Effector memory CD8-positive, alpha-beta T cell (primary cell): ENCODE results near the gene GALNT2.

ENCODE experiments used
- ATAC-seq: fragments of 150-1000 bp; cut with Tn5 transposase; replicated peaks from 2 replicates; pipeline ENCODE4 v1.10.0; 2021; ENCODE audit warnings: mild to moderate bottlenecking, moderate library complexity
- DNase-seq, 3 experiments: peaks; one replicate each; pipeline ENCODE4 v3.0.0; 2021
- H3K27ac Mint-ChIP-seq, 2 donors: one replicate each; pipeline ENCODE4 v1.8.0; 2022; ENCODE audit warnings: mild to moderate bottlenecking in 2 of 2, mixed read lengths in 2 of 2, moderate library complexity in 2 of 2
- H3K27me3 Mint-ChIP-seq, 2 donors: one replicate each; pipeline ENCODE4 v1.8.0; 2022; ENCODE audit warnings: mixed read lengths in 2 of 2
- H3K36me3 Mint-ChIP-seq: one replicate; pipeline ENCODE4 v1.8.0; 2022; ENCODE audit warnings: mild to moderate bottlenecking, moderate library complexity, mixed read lengths; ENCODE audit not compliant: insufficient read depth
- H3K4me1 Mint-ChIP-seq, 2 donors: one replicate each; pipeline ENCODE4 v1.8.0; 2022; ENCODE audit warnings: low read depth in 2 of 2, mixed read lengths in 2 of 2
- H3K4me3 Mint-ChIP-seq, 2 donors: one replicate each; pipeline ENCODE4 v1.8.0; 2022; ENCODE audit warnings: mild to moderate bottlenecking in 2 of 2, mixed read lengths in 2 of 2, moderate library complexity in 2 of 2
- H3K9me3 Mint-ChIP-seq, 2 donors: one replicate each; pipeline ENCODE4 v1.8.0; 2022; ENCODE audit warnings: mixed read lengths in 2 of 2

The GALNT2 gene

GRCh38 chr1:230277201-230278025 is 210.4 kb downstream of the GALNT2 start:
- no peak for ATAC-seq
- Mint-ChIP-seq H3K36me3 (peaks cover 23% of the 10 kb centered on the region), H3K9me3 (no peaks in the 10 kb centered on the region), H3K27ac (peak overlapping the region; percentile 16 to 83), H3K27me3 (no peaks in the 10 kb centered on the region), H3K4me3 (no peak overlapping the region), H3K4me1 (peaks cover 0 to 6% of the 10 kb centered on the region in 2 donors)
- DNase-seq: no peak

- Mint-ChIP-seq H3K27me3 (no peaks in the 10 kb centered on the region), H3K4me1 (peaks cover 0 to 6% of the 10 kb centered on the region in 2 donors), H3K36me3 (peaks cover 29% of the 10 kb centered on the region), H3K9me3 (no peaks in the 10 kb centered on the region), H3K4me3 (no peak overlapping the region), H3K27ac (no peak overlapping the region)
- ATAC-seq: no peak
- no peak for DNase-seq
Observed at GRCh38 chr1:230278376-230278775, 211.3 kb downstream of the GALNT2 start.

GRCh38 chr1:230278871-230279582 is 212.0 kb downstream of the GALNT2 start:
- Mint-ChIP-seq H3K36me3 (peaks cover 31% of the 10 kb centered on the region), H3K27ac (no peak overlapping the region), H3K27me3 (no peaks in the 10 kb centered on the region), H3K4me3 (no peak overlapping the region), H3K9me3 (no peaks in the 10 kb centered on the region), H3K4me1 (peaks cover 0 to 4% of the 10 kb centered on the region in 2 donors)
- ATAC-seq: no peak
- DNase-seq: no peak

GRCh38 chr1:230279583-230279945 is 212.5 kb downstream of the GALNT2 start:
- H3K36me3 Mint-ChIP-seq: peaks cover 31% of the 10 kb centered on the region
- H3K27me3 Mint-ChIP-seq: no peaks in the 10 kb centered on the region
- peaks cover 0 to 4% of the 10 kb centered on the region in 2 donors for H3K4me1 Mint-ChIP-seq
- H3K9me3 Mint-ChIP-seq: no peaks in the 10 kb centered on the region
- no peak for DNase-seq
- no peak overlapping the region for H3K27ac Mint-ChIP-seq
- H3K4me3 Mint-ChIP-seq: no peak overlapping the region
- ATAC-seq: no peak

GRCh38 chr1:230280054-230280795 is 213.2 kb downstream of the GALNT2 start:
- peaks cover 0 to 4% of the 10 kb centered on the region in 2 donors for H3K4me1 Mint-ChIP-seq
- H3K4me3 Mint-ChIP-seq: no peak overlapping the region
- ATAC-seq (no peak), DNase-seq (no peak)
- H3K27ac Mint-ChIP-seq: peak overlapping the region in 1 of 2 donors; percentile 38
- no peaks in the 10 kb centered on the region for H3K9me3 Mint-ChIP-seq
- H3K36me3 Mint-ChIP-seq: peaks cover 31% of the 10 kb centered on the region
- H3K27me3 Mint-ChIP-seq: no peaks in the 10 kb centered on the region

- Mint-ChIP-seq H3K27me3 (no peaks in the 10 kb centered on the region), H3K9me3 (no peaks in the 10 kb centered on the region), H3K4me1 (peaks cover 0 to 4% of the 10 kb centered on the region in 2 donors), H3K4me3 (no peak overlapping the region), H3K27ac (no peak overlapping the region), H3K36me3 (peaks cover 31% of the 10 kb centered on the region)
- DNase-seq (no peak), ATAC-seq (no peak)
Observed at GRCh38 chr1:230280906-230281413, 213.9 kb downstream of the GALNT2 start.

- ATAC-seq: no peak
Observed at GRCh38 chr1:230281556-230281955, 214.5 kb downstream of the GALNT2 start.

GRCh38 chr1:230282157-230282556 is 215.1 kb downstream of the GALNT2 start:
- Mint-ChIP-seq H3K4me1 (peaks cover 0 to 4% of the 10 kb centered on the region in 2 donors), H3K9me3 (no peaks in the 10 kb centered on the region), H3K27ac (peak overlapping the region in 1 of 2 donors; percentile 52), H3K4me3 (no peak overlapping the region), H3K27me3 (peaks cover 0 to 7% of the 10 kb centered on the region in 2 donors), H3K36me3 (peaks cover 23% of the 10 kb centered on the region)
- DNase-seq: no peak
- no peak for ATAC-seq

More at GRCh38 chr1:230281556-230281955, 214.5 kb downstream of the GALNT2 start:
- Mint-ChIP-seq H3K27ac (peak overlapping the region in 1 of 2 donors; percentile 52), H3K27me3 (peaks cover 0 to 1% of the 10 kb centered on the region in 2 donors), H3K9me3 (no peaks in the 10 kb centered on the region), H3K36me3 (peaks cover 29% of the 10 kb centered on the region), H3K4me3 (no peak overlapping the region), H3K4me1 (peaks cover 0 to 4% of the 10 kb centered on the region in 2 donors)
- no peak for DNase-seq

GRCh38 chr1:230283678-230284077 is 216.6 kb downstream of the GALNT2 start:
- peaks cover 21% of the 10 kb centered on the region for H3K36me3 Mint-ChIP-seq
- H3K4me1 Mint-ChIP-seq: peaks cover 0 to 4% of the 10 kb centered on the region in 2 donors
- DNase-seq (no peak), ATAC-seq (no peak)
- H3K4me3 Mint-ChIP-seq: no peak overlapping the region
- H3K27me3 Mint-ChIP-seq: peaks cover 7 to 23% of the 10 kb centered on the region in 2 donors
- H3K27ac Mint-ChIP-seq: peak overlapping the region in 1 of 2 donors; percentile 35
- no peaks in the 10 kb centered on the region for H3K9me3 Mint-ChIP-seq

- Mint-ChIP-seq H3K4me1 (peaks cover 0 to 4% of the 10 kb centered on the region in 2 donors), H3K36me3 (peaks cover 11% of the 10 kb centered on the region), H3K27me3 (peaks cover 7 to 35% of the 10 kb centered on the region in 2 donors), H3K27ac (peak overlapping the region in 1 of 2 donors; percentile 35), H3K9me3 (no peaks in the 10 kb centered on the region), H3K4me3 (no peak overlapping the region)
- ATAC-seq (no peak), DNase-seq (no peak)
Observed at GRCh38 chr1:230284891-230285290, 217.9 kb downstream of the GALNT2 start.

GRCh38 chr1:230285351-230285750 is 218.3 kb downstream of the GALNT2 start:
- ATAC-seq (no peak), DNase-seq (no peak)
- Mint-ChIP-seq H3K4me1 (peaks cover 0 to 4% of the 10 kb centered on the region in 2 donors), H3K36me3 (peaks cover 8% of the 10 kb centered on the region), H3K9me3 (no peaks in the 10 kb centered on the region), H3K4me3 (no peak overlapping the region), H3K27ac (no peak overlapping the region), H3K27me3 (peaks cover 7 to 39% of the 10 kb centered on the region in 2 donors)

GRCh38 chr1:230286166-230286889 is 219.3 kb downstream of the GALNT2 start:
- Mint-ChIP-seq H3K27ac (no peak overlapping the region), H3K4me1 (peaks cover 2 to 3% of the 10 kb centered on the region in 2 donors), H3K36me3 (peaks cover 8% of the 10 kb centered on the region), H3K4me3 (no peak overlapping the region), H3K27me3 (peaks cover 7 to 43% of the 10 kb centered on the region in 2 donors), H3K9me3 (no peaks in the 10 kb centered on the region)
- ATAC-seq (no peak), DNase-seq (no peak)
